GM19240 (cell line): ENCODE data around the gene RPS6KA2.

Experiments used
- DNase-seq: peaks from one replicate; pipeline ENCODE4 v3.0.0; 2011; ENCODE audit warnings: low spot score; ENCODE audit not compliant: insufficient read length

The RPS6KA2 gene

DNA sequence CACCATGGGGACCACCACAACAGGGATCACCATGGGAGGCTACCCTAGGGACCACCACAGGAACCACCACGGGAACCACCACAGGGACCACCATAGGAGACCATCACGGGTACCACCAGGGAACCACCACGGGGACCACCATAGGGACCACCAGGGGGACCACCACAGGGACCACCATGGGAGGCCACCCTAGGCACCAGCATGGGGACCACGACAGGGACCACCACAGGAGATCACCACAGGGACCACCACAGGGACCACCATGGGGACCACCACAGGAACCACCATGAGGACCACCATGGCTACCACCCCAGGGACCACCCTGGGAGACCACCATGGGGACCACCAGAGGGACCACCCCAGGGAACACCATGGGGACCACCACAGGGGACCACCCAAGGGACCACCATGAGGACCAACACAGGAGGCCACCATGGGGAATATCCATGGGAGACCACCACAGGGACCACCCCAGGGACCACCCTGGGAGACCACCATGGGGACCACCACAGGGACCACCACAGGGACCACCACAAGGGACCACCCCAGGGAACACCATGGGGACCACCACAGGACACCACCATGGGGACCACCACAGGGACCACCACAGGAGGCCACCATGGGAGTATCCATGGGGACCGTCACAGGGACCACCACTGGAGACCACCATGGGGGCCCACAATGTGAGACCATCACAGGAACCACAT lies 176.7 kb downstream of the RPS6KA2 start:
- no peak for DNase-seq

DNA sequence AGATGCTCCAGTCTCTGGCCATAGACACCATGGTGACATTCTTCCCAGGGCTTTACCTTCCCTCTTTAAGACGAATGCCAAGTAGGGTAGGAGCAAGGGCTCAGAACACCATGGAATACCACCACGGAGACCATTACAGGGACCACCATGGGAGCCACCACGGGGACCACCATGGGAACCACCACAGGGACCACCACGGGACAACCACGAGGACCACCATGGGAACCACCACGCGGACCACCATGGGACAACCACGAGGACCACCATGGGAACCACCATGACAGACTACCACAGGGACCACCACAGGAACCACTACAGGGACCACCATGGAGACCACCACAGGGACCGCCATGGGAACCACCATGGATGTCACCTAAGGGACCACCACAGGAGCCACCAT lies 177.4 kb downstream of the RPS6KA2 start:
- no peak for DNase-seq

DNA sequence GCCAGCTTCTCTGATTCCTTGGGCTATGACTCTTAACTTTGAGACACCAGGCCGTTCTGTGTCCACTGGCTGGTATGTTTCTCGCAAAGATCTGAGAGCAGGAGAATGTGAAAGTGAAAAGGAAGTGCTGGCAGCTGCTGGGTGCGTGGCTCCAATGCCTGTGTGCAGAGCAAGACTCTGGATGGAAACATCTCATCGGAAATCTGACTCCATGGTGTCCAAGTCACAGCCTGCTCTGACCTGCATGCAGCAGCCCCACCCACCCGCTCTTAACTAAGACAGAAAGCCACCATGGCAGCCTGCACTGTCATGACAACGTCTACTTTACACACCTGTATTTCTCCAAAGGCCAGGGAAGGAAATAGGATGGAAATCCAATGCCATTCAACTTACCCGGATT lies 178.0 kb downstream of the RPS6KA2 start:
- no peak for DNase-seq

DNA sequence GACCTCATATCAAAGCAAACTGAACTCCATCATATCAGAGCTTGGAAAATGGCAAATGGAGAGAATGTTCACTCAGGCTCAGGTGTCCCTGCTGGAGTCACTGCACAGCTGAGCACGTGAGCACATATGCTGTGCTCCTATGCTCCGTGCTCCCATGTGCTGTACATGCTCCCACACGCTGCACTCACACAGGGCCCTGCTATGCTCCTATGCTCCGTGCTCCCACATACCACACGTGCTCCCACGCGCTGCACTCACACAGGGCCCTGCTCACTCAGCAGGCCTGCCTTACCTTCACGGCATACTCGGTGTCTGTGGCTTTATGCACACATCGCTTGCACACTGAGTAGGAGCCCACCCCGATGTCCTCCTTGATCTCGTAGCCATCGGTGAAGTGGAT lies 178.6 kb downstream of the RPS6KA2 start:
- no peak for DNase-seq

DNA sequence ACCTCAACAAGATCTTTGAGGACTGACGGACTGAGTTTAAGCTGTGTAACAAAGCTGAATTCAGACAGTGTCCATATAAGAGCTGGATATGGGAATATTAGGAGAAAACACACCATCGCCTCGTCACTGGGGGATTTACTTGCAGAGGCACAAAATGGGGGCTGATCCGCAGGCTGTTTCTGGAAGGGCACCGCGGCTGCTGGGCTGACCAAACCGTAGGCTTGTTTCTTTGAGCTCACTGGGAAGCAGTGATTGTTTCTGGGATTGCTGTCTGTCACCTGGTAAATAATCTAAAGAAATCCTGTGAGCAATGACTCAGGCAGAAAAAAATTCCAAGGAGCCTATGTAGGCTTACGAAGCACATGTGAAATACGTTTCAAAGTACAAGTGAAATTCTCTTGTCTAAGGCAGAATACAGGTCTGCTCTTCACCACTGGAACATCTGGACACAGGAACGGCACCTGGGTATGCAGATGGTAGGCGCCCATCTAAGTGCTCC lies 180.4 kb downstream of the RPS6KA2 start:
- no peak for DNase-seq

DNA sequence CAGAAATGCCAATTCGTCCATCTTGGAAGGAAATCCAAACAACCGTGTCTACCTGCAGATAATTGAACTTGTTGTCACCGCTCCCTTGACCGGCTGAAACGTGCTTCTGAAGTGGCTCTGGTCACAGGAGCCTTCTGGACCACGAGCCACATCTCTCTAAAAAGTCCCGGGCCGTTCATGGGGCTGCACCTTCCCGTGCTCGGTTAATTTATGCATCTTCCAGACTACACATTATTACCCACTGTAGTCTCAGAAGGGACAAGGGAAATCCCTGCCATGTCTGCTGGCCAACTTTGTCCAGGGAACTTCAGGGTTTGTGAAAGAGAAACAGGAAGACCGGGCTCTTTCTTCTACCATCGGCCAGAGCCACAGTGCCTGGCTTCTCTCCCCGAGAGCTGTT lies 180.9 kb downstream of the RPS6KA2 start:
- DNase-seq = no peak

DNA sequence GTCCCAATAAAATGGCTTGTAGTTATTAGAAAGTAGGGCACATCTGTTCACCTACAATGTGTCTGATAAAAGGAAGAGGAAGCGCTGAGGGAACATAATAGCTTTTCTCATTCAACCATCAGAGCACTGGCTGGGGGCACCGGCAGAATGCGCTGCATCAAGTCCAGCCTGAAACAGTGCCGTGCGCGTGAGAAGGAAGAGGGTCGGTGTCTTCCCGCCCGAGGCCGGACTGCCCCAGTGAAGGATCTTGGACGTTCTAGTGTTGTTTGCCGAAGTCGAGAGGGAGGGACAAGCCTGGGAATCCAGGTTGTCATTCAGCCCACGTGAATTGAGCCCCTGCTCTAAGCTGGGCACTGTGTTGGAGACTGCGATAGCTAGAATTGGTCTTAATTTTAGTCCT lies 182.6 kb downstream of the RPS6KA2 start:
- DNase-seq = no peak

DNA sequence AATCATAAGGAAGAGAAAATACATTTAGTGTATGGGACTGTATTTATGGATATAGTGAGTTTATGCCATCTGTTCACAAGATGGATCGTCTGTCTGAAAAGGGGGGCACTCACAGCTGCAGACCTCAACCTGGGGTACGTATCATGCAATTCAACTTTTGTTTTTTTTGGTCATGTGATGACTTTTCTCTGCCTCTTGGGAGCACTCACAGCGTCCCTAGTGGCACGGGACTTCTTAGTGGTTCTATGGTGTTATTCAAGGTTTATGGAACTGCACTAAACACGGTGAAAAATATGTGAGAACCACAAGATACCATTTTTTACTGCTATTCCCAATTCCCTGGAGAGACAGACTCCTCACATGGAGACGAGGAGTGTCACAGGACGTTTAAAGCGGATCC lies 183.9 kb downstream of the RPS6KA2 start:
- no peak for DNase-seq

DNA sequence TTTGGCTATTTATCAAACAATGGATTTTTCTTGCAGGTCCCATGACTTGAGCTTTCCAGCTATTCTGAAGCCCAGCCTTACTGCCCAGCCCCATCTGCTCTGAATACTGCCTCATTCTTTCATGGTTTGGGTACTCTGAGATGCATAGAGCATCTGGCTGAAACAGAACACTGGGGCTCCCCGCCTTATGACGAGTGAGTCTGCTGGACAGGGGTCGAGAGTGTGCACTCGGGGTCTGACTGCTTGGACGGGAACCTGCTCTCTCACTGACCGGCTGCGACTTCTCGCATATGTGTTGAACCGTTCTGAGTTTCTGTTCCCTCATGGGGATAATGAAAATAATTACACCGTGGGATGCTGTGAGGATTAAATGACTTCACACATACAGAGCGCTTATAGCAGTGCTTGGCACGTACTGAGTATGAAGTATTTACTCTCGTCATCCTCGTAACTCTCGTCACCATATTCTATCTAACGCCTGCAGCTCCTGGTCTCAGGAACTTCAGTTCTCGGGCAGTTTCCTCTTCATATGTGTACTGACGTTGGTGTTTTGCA lies 184.8 kb downstream of the RPS6KA2 start:
- DNase-seq = no peak

DNA sequence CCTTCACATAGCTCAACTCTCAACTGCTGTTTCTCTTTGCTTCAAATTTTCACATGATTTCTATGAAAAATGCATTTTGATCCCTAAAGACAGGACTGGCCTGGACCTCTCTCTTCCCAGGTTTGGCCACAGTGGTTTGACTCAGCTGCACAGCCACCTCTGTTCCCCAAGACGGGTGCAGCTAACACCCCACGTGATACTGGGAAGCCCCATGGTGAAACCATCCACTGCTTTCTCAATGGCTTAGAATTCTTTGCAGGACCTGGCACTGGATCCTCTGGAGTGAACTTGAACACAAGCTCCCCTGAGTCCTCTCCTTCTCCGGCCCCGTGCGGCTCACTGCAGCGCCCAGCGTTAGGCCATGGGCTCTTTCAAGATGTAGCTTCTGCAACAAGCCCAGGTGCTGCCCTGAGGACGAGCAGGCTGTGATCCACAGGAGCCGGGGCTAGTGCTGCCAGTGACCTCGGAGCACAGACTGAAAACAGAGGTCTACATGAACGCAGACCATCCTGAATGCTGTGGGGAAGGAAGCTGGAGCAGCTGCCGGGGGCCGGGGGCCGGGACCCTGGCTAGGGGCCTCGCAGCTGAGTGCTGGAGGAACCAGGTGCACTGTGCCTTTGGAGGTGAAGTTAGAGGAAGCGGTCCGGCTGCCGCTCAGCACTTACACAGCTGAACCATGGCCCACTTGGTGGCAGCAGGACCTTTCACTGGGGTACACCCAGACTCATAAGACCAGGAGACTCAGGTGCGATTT lies 185.5 kb downstream of the RPS6KA2 start:
- DNase-seq = no peak

DNA sequence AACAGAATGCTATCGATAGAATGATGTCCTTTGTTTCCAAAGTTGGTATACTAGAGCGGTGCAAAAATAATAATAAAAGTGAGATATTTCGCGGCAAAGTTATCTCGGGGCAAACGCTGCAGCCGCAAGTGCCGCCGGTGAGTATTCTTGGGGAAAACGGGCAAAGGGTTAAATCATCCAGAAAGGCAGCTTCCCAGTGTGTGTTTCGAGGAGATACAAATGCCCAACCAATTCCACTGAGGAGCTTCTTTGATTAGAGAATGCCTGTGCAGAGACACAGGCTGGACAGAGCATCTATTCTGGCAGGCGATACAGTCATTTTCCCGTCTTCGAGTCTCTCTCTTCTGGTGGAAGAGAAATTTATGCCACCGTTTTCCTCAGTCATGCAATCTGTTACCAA lies 186.3 kb downstream of the RPS6KA2 start:
- DNase-seq = no peak

DNA sequence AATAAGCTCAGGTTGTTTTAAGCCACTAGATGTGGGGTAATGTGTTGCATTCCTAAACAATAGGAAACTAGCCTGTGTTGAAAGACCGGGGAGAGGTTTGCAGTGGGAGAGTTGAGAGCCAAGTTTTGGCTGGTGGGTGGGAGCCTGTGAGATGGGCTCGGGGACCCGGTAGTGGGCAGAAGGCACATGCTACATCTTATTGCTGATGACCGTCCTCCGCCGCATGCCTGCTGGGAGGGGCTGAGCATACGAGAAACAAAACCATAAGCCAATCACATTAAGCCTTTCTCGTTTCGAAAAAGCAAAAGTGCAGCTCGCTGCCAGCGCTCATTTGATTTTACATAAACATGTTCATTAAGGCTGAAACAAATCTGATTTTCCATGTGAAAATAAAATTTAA lies 186.9 kb downstream of the RPS6KA2 start:
- no peak for DNase-seq

DNA sequence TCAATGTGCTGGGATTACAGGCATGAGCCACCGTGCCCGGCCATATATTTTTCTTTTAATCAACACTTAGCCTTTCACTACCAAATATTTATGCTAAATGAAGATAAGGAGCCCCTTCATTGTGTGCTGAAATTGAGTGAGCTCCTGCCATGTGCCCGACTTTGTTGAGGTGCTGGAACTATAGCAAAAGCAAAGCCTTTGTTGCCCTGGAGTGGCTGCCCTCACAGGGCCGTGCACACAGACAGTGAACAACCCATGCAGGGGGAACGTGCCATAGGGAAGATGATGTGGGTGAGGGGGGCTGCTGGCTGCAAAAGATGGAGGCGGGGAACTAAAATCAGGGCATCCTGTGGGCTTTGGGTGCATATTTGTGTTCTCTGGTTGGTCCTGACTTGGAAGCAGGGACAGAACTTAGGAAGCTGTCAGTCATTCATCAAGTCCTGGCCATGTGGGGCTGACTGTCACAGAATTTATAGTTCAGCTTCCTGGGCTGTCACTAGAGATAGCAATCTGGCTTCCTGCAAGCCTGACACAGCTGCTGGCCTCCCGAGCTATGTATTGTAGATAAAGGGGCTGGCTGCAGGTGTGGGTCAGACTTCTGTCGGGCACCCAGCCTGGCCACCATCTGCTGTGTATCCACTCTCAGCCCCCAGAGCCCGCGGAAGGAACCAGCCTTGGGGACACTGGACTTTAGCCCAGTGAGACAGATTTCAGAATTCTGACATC lies 187.5 kb downstream of the RPS6KA2 start:
- DNase-seq = no peak

DNA sequence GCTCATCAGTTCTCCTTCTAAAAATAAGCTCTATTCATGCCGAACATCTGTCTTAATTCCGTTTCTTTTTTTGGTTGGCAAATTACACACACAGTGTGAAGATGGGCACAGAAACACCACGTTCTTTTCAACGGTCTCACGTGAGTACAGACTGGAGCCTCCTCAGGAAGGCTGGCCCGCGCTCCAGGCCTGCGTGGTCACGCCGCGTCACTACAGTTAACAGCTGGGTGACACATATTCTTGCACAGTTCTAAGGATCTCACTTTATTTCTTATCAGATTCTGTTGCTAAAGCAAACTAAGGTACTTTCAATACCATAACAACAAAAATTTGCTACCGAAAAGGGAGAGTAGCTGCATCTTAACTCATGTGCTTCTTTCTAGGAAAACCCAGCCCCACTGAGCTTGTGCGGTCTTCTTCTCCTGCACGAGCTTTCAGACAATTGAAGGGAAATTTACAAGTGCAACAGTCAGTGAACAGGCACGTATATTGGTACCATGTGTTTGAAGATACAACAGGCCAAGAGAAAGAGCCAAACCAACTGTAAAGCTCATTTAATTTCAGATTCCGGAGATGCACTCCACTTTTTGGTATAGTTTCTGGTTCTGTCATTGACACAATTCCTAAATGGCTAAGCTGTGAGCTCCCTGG lies 188.7 kb downstream of the RPS6KA2 start:
- DNase-seq = no peak

DNA sequence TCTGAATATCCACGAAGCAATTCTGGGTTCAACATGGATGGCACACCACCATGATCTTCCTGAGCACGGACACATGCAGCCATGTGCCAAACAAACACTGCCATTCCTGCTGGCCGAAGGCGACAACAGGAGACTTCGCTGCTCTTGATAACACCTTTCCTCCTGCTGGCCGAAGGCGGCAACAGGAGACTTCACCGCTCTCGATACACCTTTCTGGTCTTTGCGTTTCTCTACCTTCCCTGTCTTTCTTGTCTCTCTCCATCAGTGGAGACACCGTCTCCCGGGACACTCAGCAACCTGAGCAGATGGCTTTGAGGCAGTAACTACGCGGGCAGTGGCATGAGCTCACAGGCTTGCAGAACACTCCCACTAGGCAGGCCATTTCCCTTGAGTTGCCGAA lies 189.4 kb downstream of the RPS6KA2 start:
- DNase-seq = no peak

DNA sequence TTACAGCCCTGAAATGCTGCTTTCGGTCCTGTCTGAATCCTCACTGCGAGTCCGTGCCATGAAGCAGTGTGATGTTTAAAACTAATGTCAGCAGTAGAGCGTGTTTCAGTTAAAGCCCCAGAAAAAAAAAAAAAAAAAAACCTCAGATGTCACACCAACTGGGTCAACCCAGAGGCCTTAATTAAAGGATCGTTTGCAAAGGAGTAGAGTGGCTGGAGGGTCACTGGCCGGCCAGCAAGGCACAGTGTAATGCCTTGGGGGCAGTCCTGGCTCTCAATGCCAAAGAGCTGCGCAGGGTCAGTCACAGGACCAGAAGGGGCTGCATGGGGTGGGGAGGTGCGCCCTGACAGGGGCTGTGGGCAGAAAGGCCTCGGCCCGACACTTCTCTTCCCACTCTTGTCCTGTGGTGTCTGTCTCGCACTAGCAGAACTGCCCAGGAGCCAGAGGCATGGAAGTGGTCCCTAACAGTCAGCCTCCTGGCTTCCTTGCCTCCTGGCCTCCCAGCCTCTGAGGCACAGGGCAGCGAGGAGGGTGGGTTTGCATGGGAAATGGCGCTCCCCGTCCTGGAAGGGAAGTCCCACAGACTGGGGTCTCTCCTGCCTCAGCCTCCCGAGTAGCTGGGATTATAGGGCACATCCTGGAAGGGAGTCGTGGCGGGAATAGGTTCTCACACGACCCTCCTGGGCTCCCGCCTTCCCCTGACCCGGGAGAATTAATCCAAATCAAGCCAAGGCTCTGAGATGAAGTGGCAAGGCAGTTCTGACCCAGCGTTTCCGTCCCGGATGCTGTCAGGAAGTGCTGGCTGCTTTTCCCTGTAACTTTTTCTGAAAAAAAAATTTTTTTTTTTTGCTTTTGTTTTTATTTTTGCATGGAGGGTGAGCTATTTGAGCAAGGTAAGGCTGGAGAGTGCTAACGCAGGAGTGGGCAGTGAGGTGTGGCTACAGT lies 190.6 kb downstream of the RPS6KA2 start:
- DNase-seq = no peak

DNA sequence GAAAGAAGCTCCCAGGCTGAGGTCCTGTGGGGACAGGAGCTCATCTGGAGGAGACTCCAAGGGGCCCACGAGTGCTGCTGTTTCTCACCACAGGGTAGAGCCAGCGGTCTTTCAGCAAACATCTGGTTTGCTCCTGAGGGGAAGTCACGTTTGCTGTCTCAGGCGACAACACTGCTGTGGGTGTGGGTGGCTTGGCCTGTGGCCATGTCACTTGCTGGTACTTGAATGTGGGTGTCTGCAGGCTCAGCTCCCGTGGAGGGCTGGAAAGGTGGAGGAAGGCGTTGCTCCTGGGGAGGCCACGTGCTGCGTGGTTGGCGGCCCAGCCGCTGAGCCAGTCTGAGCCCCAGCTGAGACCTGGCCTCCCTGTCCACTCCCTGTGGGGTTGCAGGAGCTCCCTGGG lies 191.5 kb downstream of the RPS6KA2 start:
- no peak for DNase-seq

DNA sequence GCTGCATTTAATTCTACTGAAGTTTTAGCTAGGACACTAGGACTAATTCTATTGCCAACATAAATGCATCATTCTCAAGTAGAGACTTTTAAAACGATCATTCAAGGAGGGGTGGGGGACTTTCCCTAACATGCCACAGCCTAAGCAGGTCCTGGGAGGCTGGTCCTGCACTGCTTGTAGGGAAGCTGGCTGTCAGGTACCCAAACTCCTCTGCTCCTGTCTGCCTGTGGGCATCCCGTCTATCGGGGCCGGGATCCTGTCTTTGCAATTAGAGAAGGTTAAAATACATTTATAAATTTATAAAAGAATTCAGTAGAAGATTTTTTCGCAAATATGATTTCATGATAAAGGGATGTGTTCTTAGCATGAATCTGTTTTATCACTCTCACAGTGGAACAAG lies 192.7 kb downstream of the RPS6KA2 start:
- no peak for DNase-seq

DNA sequence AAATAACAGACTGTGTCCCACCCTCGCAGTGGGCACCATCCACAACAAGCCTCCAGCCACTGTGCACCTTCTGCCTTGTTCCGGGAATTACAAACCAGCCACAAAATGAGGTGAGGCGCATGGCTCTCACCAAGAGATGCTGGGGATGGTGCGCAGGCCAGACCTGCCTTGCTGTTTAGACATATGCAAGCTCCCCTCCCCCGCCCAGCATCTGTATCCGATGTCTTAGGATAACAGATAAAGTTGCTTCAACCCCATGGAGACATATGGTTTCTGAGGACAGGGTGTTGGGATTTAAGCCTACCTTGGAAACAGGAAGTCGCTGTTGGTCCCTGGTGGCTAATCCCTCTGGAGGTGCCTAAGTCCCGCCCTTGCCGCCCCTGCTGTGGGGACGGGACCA lies 194.0 kb downstream of the RPS6KA2 start:
- no peak for DNase-seq

DNA sequence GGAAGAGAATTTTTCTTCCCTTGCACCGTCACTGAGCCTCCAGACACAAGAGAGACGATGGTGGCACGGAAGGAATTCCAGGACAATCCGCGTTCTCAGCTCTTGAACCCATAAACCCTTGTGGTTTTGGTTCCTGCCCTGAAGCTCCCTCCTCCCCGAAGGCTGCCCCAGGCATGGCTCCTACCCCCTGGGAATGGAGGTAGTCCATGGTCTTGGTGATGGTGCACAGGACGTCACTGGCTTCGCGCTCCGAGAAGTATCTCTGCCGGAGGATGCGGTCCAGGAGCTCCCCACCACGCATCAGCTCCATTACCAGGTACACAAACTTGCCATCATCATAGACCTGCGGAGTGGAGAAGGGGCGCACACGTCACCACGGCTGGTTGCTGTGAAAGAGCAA lies 196.8 kb downstream of the RPS6KA2 start:
- no peak for DNase-seq
